C4-2B (cell line): ENCODE measurements around the gene DIS3L2.

Experiments
- ZFX ChIP-seq: fragments of 450-650 bp; IDR thresholded peaks from 2 replicates; pipeline ENCODE4 v1.6.1; 2017
- TF ChIP-seq, protein P1 (sequence below): fragments of 450-650 bp; conservative IDR thresholded peaks from 2 replicates; pipeline ENCODE4 v1.5.1; 2017; ENCODE audit warnings: mild to moderate bottlenecking

DNA sequence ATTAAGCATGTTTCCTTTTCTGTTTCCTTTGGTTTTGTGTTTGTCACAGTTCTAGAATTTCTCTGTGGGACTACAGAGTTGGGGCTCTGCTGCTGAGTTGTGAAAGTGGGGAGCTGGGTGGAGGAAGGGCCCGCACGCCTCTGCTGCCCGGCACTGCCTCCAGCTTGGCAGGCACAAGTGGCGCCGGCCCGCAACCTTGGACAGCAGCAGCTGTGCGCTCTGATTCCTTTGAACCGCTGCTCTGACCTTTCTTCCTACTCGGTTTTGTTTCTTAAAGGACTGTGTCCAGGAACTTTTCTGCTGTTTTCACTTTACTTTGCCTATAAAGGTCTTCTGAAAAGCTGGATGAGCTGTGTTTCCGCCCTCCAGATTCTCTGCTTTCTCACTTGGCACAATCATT lies 279.4 kb downstream of the DIS3L2 start:
- TF ChIP-seq, protein P1, sequence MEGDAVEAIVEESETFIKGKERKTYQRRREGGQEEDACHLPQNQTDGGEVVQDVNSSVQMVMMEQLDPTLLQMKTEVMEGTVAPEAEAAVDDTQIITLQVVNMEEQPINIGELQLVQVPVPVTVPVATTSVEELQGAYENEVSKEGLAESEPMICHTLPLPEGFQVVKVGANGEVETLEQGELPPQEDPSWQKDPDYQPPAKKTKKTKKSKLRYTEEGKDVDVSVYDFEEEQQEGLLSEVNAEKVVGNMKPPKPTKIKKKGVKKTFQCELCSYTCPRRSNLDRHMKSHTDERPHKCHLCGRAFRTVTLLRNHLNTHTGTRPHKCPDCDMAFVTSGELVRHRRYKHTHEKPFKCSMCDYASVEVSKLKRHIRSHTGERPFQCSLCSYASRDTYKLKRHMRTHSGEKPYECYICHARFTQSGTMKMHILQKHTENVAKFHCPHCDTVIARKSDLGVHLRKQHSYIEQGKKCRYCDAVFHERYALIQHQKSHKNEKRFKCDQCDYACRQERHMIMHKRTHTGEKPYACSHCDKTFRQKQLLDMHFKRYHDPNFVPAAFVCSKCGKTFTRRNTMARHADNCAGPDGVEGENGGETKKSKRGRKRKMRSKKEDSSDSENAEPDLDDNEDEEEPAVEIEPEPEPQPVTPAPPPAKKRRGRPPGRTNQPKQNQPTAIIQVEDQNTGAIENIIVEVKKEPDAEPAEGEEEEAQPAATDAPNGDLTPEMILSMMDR: no peak
- no peak for TF ChIP-seq ZFX
